NCI-H146 (cell line): ENCODE results near the gene CD109.
A peak's percentile ranks its signal among the peaks of the same experiment; 100 is the strongest.

Source experiments
- DNase-seq: peaks from one replicate; lab custom pipeline; 2025; lab: John Stamatoyannopoulos, UW

CD109 gene

GRCh38 chr6:73727114-73727513 lies 31.1 kb downstream of the CD109 start:
- no peak for DNase-seq

- no peak for DNase-seq
These were observed 32.7 kb downstream of the CD109 start for GRCh38 chr6:73728548-73729205.

- DNase-seq: no peak
These were observed 35.3 kb downstream of the CD109 start for GRCh38 chr6:73731285-73731684.

GRCh38 chr6:73732845-73733675 lies 37.1 kb downstream of the CD109 start:
- DNase-seq: peak; percentile 34

- no peak for DNase-seq
These were observed 37.8 kb downstream of the CD109 start for GRCh38 chr6:73733791-73734190.

GRCh38 chr6:73734832-73735453 lies 38.9 kb downstream of the CD109 start:
- no peak for DNase-seq

- no peak for DNase-seq
These were observed 42.5 kb downstream of the CD109 start for GRCh38 chr6:73738367-73739028.

- peak; percentile 48 for DNase-seq
These were observed 43.1 kb downstream of the CD109 start for GRCh38 chr6:73739096-73739495.

GRCh38 chr6:73742433-73742832 lies 46.4 kb downstream of the CD109 start:
- DNase-seq: no peak

GRCh38 chr6:73743081-73743480 lies 47.1 kb downstream of the CD109 start:
- DNase-seq: no peak

GRCh38 chr6:73743556-73743955 lies 47.6 kb downstream of the CD109 start:
- no peak for DNase-seq

- DNase-seq: no peak
These were observed 50.8 kb downstream of the CD109 start for GRCh38 chr6:73746787-73747186.

GRCh38 chr6:73747289-73747688 lies 51.3 kb downstream of the CD109 start:
- no peak for DNase-seq

GRCh38 chr6:73752943-73753342 lies 56.9 kb downstream of the CD109 start:
- no peak for DNase-seq

- no peak for DNase-seq
These were observed 70.0 kb downstream of the CD109 start for GRCh38 chr6:73766040-73766439.

- no peak for DNase-seq
These were observed 72.6 kb downstream of the CD109 start for GRCh38 chr6:73768558-73768957.

GRCh38 chr6:73769976-73770375 lies 74.0 kb downstream of the CD109 start:
- no peak for DNase-seq

- DNase-seq: no peak
These were observed 78.3 kb downstream of the CD109 start for GRCh38 chr6:73774311-73774774.

GRCh38 chr6:73779943-73780342 lies 83.9 kb downstream of the CD109 start:
- no peak for DNase-seq

- DNase-seq: no peak
These were observed 86.9 kb downstream of the CD109 start for GRCh38 chr6:73782911-73783310.

GRCh38 chr6:73784726-73785505 lies 88.9 kb downstream of the CD109 start:
- no peak for DNase-seq

GRCh38 chr6:73790574-73790973 lies 94.6 kb downstream of the CD109 start:
- no peak for DNase-seq
